Neural cell (in vitro differentiated cells): ENCODE results near the gene OTUD5. TPM values are rescaled to one million over a fixed set of nuclear protein-coding genes. Genes with fewer than 3 reads are reported as not detected.

ENCODE experiments used
- H2AFZ ChIP-seq: fragments of 200-600, 300-800 bp; sonication (generic), shearing (Covaris generic); 2 replicates; pipeline ENCODE4 v1.6.0; 2014; ENCODE audit warnings: low read depth, mild to moderate bottlenecking, antibody characterized with exemption, low read length, moderate library complexity
- H3F3A ChIP-seq: fragments of 200-600 bp; shearing (Covaris generic); 2 replicates; pipeline ENCODE4 v1.6.1; 2016; ENCODE audit warnings: mild to moderate bottlenecking, moderate library complexity, mixed read lengths, antibody characterized with exemption, low read length; ENCODE audit not compliant: insufficient read depth, poor library complexity, severe bottlenecking
- H3K27ac ChIP-seq: fragments of 200-600, 300-800 bp; sonication (generic), shearing (Covaris generic); 2 replicates; pipeline ENCODE4 v1.5.1; 2014; ENCODE audit warnings: mild to moderate bottlenecking, low read length, moderate library complexity
- H3K27me3 ChIP-seq: fragments of 300-800, 200-600 bp; sonication (generic), shearing (Covaris generic); 2 replicates; pipeline ENCODE4 v1.6.0; 2014; ENCODE audit warnings: mild to moderate bottlenecking, low read depth, low read length, moderate library complexity; ENCODE audit not compliant: insufficient read depth
- H3K36me3 ChIP-seq: fragments of 300-800, 200-600 bp; sonication (generic), shearing (Covaris generic); 2 replicates; pipeline ENCODE4 v1.5.1; 2014; ENCODE audit warnings: mild to moderate bottlenecking, antibody characterized with exemption, low read length, moderate library complexity; ENCODE audit not compliant: insufficient read depth
- H3K4me2 ChIP-seq: fragments of 300-800, 200-600 bp; sonication (generic), shearing (Covaris generic); 2 replicates; pipeline ENCODE4 v1.6.0; 2014; ENCODE audit warnings: mild to moderate bottlenecking, low read length
- H3K4me3 ChIP-seq: fragments of 300-800, 200-600 bp; sonication (generic), shearing (Covaris generic); 2 replicates; pipeline ENCODE4 v1.5.1; 2014; ENCODE audit warnings: mild to moderate bottlenecking, low read length, moderate library complexity
- H3K79me2 ChIP-seq: fragments of 200-600 bp; shearing (Covaris generic); replicated peaks from 2 replicates; pipeline ENCODE4 v1.6.0; 2014; ENCODE audit warnings: mild to moderate bottlenecking, low read length, moderate library complexity; ENCODE audit not compliant: insufficient read depth
- H3K9ac ChIP-seq: fragments of 300-800, 200-600 bp; sonication (generic), shearing (Covaris generic); 2 replicates; pipeline ENCODE4 v1.6.1; 2016; ENCODE audit warnings: mild to moderate bottlenecking, low read length, mixed read lengths
- H3K9me2 ChIP-seq: fragments of 200-600 bp; shearing (Covaris generic); 2 replicates; pipeline ENCODE4 v1.6.1; 2016; ENCODE audit warnings: mild to moderate bottlenecking, low read length, mixed read lengths; ENCODE audit not compliant: insufficient read depth
- H3K9me3 ChIP-seq: fragments of 200-600, 300-800 bp; sonication (generic), shearing (Covaris generic); 2 replicates; pipeline ENCODE4 v1.6.1; 2016; ENCODE audit warnings: mild to moderate bottlenecking, mixed run types, low read length, moderate library complexity, mixed read lengths
- H4K20me1 ChIP-seq: fragments of 200-600 bp; shearing (Covaris generic); 2 replicates; pipeline ENCODE4 v1.6.1; 2016; ENCODE audit warnings: mild to moderate bottlenecking, mixed run types; ENCODE audit not compliant: insufficient read depth
- EP300 ChIP-seq: fragments of 450-650 bp; conservative IDR thresholded peaks from 2 replicates; pipeline ENCODE4 v1.6.1; 2014; ENCODE audit warnings: antibody characterized with exemption, mild to moderate bottlenecking, moderate library complexity; ENCODE audit not compliant: poor library complexity, severe bottlenecking
- EZH2 ChIP-seq: fragments of 200-600, 300-800 bp; shearing (Covaris generic), sonication (generic); IDR thresholded peaks from 2 replicates; pipeline ENCODE4 v1.6.1; 2014; ENCODE audit warnings: antibody characterized with exemption, low read length, borderline replicate concordance, mild to moderate bottlenecking; ENCODE audit not compliant: insufficient read depth, poor library complexity, severe bottlenecking
- MXI1 ChIP-seq: fragments of 450-650 bp; conservative IDR thresholded peaks from 2 replicates; pipeline ENCODE4 v1.6.1; 2014; ENCODE audit warnings: antibody characterized with exemption, mild to moderate bottlenecking; ENCODE audit not compliant: poor library complexity, severe bottlenecking
- POLR2AphosphoS5 ChIP-seq: IDR thresholded peaks from 2 replicates; pipeline ENCODE4 v1.6.1; 2012
- RAD21 ChIP-seq: fragments of 450-650 bp; conservative IDR thresholded peaks from 2 replicates; pipeline ENCODE4 v1.6.1; 2014; ENCODE audit warnings: antibody characterized with exemption, mild to moderate bottlenecking, moderate library complexity
- SMC3 ChIP-seq: fragments of 450-650 bp; conservative IDR thresholded peaks from 2 replicates; pipeline ENCODE4 v1.6.1; 2014; ENCODE audit warnings: antibody characterized with exemption, mild to moderate bottlenecking, moderate library complexity; ENCODE audit not compliant: poor library complexity
- TAF1 ChIP-seq: IDR thresholded peaks from 2 replicates; pipeline ENCODE4 v1.6.1; 2012; ENCODE audit warnings: low read depth
- polyA plus RNA-seq: library from polyadenylated mRNA; depleted of rRNA; stranded (reverse); fragments of >200 nt; gene quantifications from 2 replicates; pipeline ENCODE4 v1.2.3, GENCODE V29; 2014
- TF ChIP-seq, protein P1 (sequence below): IDR thresholded peaks from 2 replicates; pipeline ENCODE4 v1.6.1; 2012; ENCODE audit warnings: borderline replicate concordance
- TF ChIP-seq, protein P2 (sequence below): fragments of 450-650 bp; IDR thresholded peaks from 2 replicates; pipeline ENCODE4 v1.5.1; 2014; ENCODE audit warnings: antibody characterized with exemption, mild to moderate bottlenecking, moderate library complexity; ENCODE audit not compliant: poor library complexity, severe bottlenecking

OTUD5 gene
- polyA plus RNA-seq, 1 donor from 2014 or later: 34.3 TPM

DNA sequence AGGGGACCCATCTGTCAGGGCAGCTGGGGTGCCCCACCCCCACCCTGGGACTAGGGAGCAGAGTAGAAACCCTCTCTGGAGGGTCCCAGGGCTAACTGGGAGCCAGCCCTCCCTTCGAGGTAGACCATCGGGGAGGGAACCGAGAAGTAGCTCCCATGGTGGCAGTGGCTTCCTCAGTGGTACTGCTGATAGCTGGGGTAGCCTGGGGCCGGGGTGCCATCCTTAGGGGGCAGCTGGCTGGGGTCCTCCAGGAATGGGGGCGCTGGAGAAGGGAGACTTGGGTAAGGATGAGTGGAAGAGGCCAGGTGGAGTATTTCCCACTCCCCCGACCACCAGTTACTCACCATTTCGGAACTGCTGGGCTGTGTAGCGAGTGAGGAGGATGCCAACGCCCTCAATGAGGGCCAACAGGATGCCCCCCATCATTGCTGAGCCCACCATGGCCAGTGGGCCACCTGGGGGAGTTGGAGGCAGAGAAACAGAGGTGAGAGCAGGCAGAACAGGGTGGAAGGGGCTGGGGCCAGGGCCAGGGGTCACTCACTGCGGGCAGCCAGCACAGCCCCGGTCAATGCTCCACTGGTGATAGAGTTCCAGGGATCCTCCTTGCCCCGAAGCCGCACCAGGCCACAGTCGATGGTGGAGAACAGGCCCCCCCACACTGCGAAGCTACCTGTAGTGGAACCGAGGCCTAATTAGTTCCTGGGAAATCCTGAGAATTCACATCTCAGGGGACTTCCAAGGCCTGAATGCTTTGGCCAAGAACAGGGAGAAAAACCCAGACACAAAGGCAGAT is 63.7 kb downstream of the OTUD5 start:
- H3K9ac ChIP-seq: no peak overlapping the region
- TF ChIP-seq POLR2AphosphoS5: no peak
- no peaks in the 10 kb centered on the region for H3F3A ChIP-seq
- H3K27ac ChIP-seq: no peak overlapping the region
- H3K4me3 ChIP-seq: no peak overlapping the region
- H3K9me3 ChIP-seq: no peaks in the 10 kb centered on the region
- H4K20me1 ChIP-seq: no peaks in the 10 kb centered on the region
- no peak overlapping the region for H2AFZ ChIP-seq
- H3K4me2 ChIP-seq: no peak overlapping the region
- no peaks in the 10 kb centered on the region for H3K9me2 ChIP-seq
- no peaks in the 10 kb centered on the region for H3K27me3 ChIP-seq
- no peaks in the 10 kb centered on the region for H3K36me3 ChIP-seq
- H3K79me2 ChIP-seq: peaks cover 10% of the 10 kb centered on the region

DNA sequence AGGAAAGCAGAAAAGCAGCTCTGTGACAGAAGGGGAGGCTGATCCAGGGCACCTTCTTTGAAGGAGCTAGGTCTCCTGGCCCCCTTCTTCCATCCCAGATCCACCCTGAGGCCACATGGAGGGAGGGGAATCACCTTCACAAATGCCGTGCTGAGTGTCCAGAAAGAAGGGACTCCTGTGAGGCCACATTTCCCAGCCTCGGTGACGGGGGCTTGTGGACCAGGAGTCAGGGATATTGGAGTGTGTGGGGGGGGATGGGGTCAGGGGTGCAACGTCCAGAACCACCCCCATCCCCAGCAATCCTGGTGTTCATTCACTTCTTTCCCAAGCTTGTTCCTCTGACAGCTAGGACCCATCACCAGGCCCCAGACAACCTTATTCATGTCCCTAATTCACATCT is 64.5 kb downstream of the OTUD5 start:
- Histone ChIP-seq H2AFZ (no peak overlapping the region), H3K9ac (no peak overlapping the region), H3K9me2 (no peaks in the 10 kb centered on the region), H3K4me3 (no peak overlapping the region), H4K20me1 (no peaks in the 10 kb centered on the region), H3K79me2 (peaks cover 10% of the 10 kb centered on the region), H3K27ac (no peak overlapping the region), H3K27me3 (no peaks in the 10 kb centered on the region), H3K9me3 (no peaks in the 10 kb centered on the region), H3K36me3 (no peaks in the 10 kb centered on the region), H3K4me2 (no peak overlapping the region), H3F3A (no peaks in the 10 kb centered on the region)
- TF ChIP-seq EP300 (no peak), MXI1 (no peak), POLR2AphosphoS5 (no peak), TAF1 (no peak), RAD21 (no peak), EZH2 (no peak), SMC3 (no peak)
- TF ChIP-seq, protein P1, sequence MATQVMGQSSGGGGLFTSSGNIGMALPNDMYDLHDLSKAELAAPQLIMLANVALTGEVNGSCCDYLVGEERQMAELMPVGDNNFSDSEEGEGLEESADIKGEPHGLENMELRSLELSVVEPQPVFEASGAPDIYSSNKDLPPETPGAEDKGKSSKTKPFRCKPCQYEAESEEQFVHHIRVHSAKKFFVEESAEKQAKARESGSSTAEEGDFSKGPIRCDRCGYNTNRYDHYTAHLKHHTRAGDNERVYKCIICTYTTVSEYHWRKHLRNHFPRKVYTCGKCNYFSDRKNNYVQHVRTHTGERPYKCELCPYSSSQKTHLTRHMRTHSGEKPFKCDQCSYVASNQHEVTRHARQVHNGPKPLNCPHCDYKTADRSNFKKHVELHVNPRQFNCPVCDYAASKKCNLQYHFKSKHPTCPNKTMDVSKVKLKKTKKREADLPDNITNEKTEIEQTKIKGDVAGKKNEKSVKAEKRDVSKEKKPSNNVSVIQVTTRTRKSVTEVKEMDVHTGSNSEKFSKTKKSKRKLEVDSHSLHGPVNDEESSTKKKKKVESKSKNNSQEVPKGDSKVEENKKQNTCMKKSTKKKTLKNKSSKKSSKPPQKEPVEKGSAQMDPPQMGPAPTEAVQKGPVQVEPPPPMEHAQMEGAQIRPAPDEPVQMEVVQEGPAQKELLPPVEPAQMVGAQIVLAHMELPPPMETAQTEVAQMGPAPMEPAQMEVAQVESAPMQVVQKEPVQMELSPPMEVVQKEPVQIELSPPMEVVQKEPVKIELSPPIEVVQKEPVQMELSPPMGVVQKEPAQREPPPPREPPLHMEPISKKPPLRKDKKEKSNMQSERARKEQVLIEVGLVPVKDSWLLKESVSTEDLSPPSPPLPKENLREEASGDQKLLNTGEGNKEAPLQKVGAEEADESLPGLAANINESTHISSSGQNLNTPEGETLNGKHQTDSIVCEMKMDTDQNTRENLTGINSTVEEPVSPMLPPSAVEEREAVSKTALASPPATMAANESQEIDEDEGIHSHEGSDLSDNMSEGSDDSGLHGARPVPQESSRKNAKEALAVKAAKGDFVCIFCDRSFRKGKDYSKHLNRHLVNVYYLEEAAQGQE: no peak
- TF ChIP-seq, protein P2, sequence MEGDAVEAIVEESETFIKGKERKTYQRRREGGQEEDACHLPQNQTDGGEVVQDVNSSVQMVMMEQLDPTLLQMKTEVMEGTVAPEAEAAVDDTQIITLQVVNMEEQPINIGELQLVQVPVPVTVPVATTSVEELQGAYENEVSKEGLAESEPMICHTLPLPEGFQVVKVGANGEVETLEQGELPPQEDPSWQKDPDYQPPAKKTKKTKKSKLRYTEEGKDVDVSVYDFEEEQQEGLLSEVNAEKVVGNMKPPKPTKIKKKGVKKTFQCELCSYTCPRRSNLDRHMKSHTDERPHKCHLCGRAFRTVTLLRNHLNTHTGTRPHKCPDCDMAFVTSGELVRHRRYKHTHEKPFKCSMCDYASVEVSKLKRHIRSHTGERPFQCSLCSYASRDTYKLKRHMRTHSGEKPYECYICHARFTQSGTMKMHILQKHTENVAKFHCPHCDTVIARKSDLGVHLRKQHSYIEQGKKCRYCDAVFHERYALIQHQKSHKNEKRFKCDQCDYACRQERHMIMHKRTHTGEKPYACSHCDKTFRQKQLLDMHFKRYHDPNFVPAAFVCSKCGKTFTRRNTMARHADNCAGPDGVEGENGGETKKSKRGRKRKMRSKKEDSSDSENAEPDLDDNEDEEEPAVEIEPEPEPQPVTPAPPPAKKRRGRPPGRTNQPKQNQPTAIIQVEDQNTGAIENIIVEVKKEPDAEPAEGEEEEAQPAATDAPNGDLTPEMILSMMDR: no peak
